ENCODE data around the gene HOXB8.

The HOXB8 gene

GRCh38 chr17:48615047-48615962, at the start of gene HOXB8:
Gene HOXB8 (minus strand): TSS chr17:48615292. CDS start chr17:48614704, 588 bp downstream.
- no peak for DNase-seq (ENCODE audit: low read depth)

GRCh38 chr17:48663134-48663924, 48.2 kb upstream of the HOXB8 start:
- no peak for DNase-seq (ENCODE audit: low read depth)

GRCh38 chr17:48655913-48656312, 40.8 kb upstream of the HOXB8 start:
- DNase-seq (ENCODE audit: low read depth) = no peak

- no peak for DNase-seq (ENCODE audit: low read depth)
These were observed 34.6 kb upstream of the HOXB8 start for GRCh38 chr17:48649741-48650140.

- no peak for DNase-seq (ENCODE audit: low read depth)
These were observed 32.8 kb upstream of the HOXB8 start for GRCh38 chr17:48647963-48648245.

- no peak for DNase-seq (ENCODE audit: low read depth)
These were observed 32.2 kb upstream of the HOXB8 start for GRCh38 chr17:48647103-48647962.

- peak; percentile 9 for DNase-seq (ENCODE audit: low read depth)
These were observed 31.4 kb upstream of the HOXB8 start for GRCh38 chr17:48646183-48647102.

GRCh38 chr17:48645639-48646182, 30.6 kb upstream of the HOXB8 start:
- no peak for DNase-seq (ENCODE audit: low read depth)

GRCh38 chr17:48644910-48645557, 29.9 kb upstream of the HOXB8 start:
- no peak for DNase-seq (ENCODE audit: low read depth)

- DNase-seq (ENCODE audit: low read depth) = no peak
These were observed 29.1 kb upstream of the HOXB8 start for GRCh38 chr17:48644159-48644558.

- DNase-seq (ENCODE audit: low read depth) = no peak
These were observed 28.6 kb upstream of the HOXB8 start for GRCh38 chr17:48643697-48644012.

GRCh38 chr17:48642843-48643696, 28.0 kb upstream of the HOXB8 start:
- DNase-seq (ENCODE audit: low read depth) = no peak

GRCh38 chr17:48642059-48642842, 27.2 kb upstream of the HOXB8 start:
- no peak for DNase-seq (ENCODE audit: low read depth)

GRCh38 chr17:48641541-48642058, 26.5 kb upstream of the HOXB8 start:
- DNase-seq (ENCODE audit: low read depth) = no peak

- no peak for DNase-seq (ENCODE audit: low read depth)
These were observed 25.7 kb upstream of the HOXB8 start for GRCh38 chr17:48640858-48641180.

GRCh38 chr17:48639982-48640857, 25.1 kb upstream of the HOXB8 start:
- no peak for DNase-seq (ENCODE audit: low read depth)

- DNase-seq (ENCODE audit: low read depth) = no peak
These were observed 24.0 kb upstream of the HOXB8 start for GRCh38 chr17:48639136-48639535.
